K562 (cell line): ENCODE data around the gene ANKRD6. TPM values are rescaled to one million over a fixed set of nuclear protein-coding genes. Genes with fewer than 3 reads are reported as not detected.

Source experiments
- CBFB ChIP-seq: sonication (generic); formaldehyde crosslinking; IDR thresholded peaks from 2 replicates; pipeline ENCODE4 v1.4.0; 2020; ENCODE audit warnings: mild to moderate bottlenecking, missing genetic modification reagents
- MYNN ChIP-seq, 2 experiments: sonication (generic); formaldehyde crosslinking in 1 of 2; IDR thresholded peaks; 2 replicates each; pipeline versions ENCODE4 v1.5.0 to v1.6.1; 2016 to 2020; ENCODE audit warnings: antibody characterized with exemption in 1 of 2, missing genetic modification reagents in 1 of 2
- NR2C2 ChIP-seq, 2 experiments: fragments of 200-800 bp in 1 of 2; sonication (Bioruptor generic) in 1 of 2; sonication (generic) in 1 of 2; formaldehyde crosslinking in 1 of 2; IDR thresholded peaks; 2 replicates each; pipeline versions ENCODE4 v1.6.1 to v1.8.0; 2016 to 2022; ENCODE audit warnings: mild to moderate bottlenecking in 1 of 2, missing compliant biosample characterization in 1 of 2, missing genetic modification characterization in 1 of 2, missing genetic modification reagents in 1 of 2
- NR3C1 ChIP-seq: sonication (generic); formaldehyde crosslinking; IDR thresholded peaks from 2 replicates; pipeline ENCODE4 v1.8.1; 2022; ENCODE audit warnings: missing genetic modification reagents
- NRF1 ChIP-seq, 2 experiments: fragments of 450-650 bp; IDR thresholded peaks in 1 of 2; conservative IDR thresholded peaks in 1 of 2; 2 replicates each; pipeline ENCODE4 v1.6.1; 2014; ENCODE audit warnings: mild to moderate bottlenecking in 2 of 2
- NUFIP1 ChIP-seq: fragments of 450-650 bp; IDR thresholded peaks from 2 replicates; pipeline ENCODE4 v1.6.1; 2018; ENCODE audit not compliant: partially characterized antibody
- PCBP2 ChIP-seq: fragments of 200-400 bp; formaldehyde crosslinking; IDR thresholded peaks from 2 replicates; pipeline ENCODE4 v1.6.1; 2018; ENCODE audit warnings: low read length, low read depth, mild to moderate bottlenecking, moderate library complexity; ENCODE audit not compliant: poor library complexity, severe bottlenecking
- PRMT5 ChIP-seq: sonication (generic); formaldehyde crosslinking; IDR thresholded peaks from 2 replicates; pipeline ENCODE4 v1.5.0; 2020; ENCODE audit warnings: missing genetic modification reagents
- SRSF1 ChIP-seq: fragments of 200-400 bp; formaldehyde crosslinking; IDR thresholded peaks from 2 replicates; pipeline ENCODE4 v1.6.1; 2017; ENCODE audit warnings: mild to moderate bottlenecking, low read depth, low read length, moderate library complexity
- TCF3 ChIP-seq: sonication (generic); formaldehyde crosslinking; IDR thresholded peaks from 2 replicates; pipeline ENCODE4 v1.4.0; 2020; ENCODE audit warnings: mild to moderate bottlenecking, missing genetic modification reagents
- UBTF ChIP-seq, 2 experiments: IDR thresholded peaks; 2 replicates each; pipeline ENCODE4 v1.6.1; 2012; ENCODE audit warnings: improper control_type of control experiment in 2 of 2, low read depth in 2 of 2, low read length in 2 of 2, borderline replicate concordance in 1 of 2
- ZBTB11 ChIP-seq, 3 experiments: fragments of 200-800 bp in 1 of 3; fragments of 250-450 bp in 1 of 3; fragments of 450-650 bp in 1 of 3; sonication (Bioruptor Pico) in 1 of 3; sonication (Bioruptor generic) in 1 of 3; formaldehyde crosslinking in 1 of 3; IDR thresholded peaks; 2 replicates each; pipeline versions ENCODE4 v1.6.1 to v1.8.0; 2016 to 2022; ENCODE audit warnings: mild to moderate bottlenecking in 2 of 3, missing genetic modification characterization in 2 of 3, missing compliant biosample characterization in 1 of 3, moderate library complexity in 1 of 3
- ZFX ChIP-seq: sonication (generic); formaldehyde crosslinking; IDR thresholded peaks from 2 replicates; pipeline ENCODE4 v1.8.0; 2022; ENCODE audit warnings: mild to moderate bottlenecking, missing genetic modification reagents, moderate library complexity
- ZNF143 ChIP-seq: sonication (generic); formaldehyde crosslinking; IDR thresholded peaks from 2 replicates; pipeline ENCODE4 v1.9.0; 2022; ENCODE audit warnings: mild to moderate bottlenecking, missing genetic modification reagents
- ZNF395 ChIP-seq: fragments of 200-800 bp; sonication (Bioruptor generic); IDR thresholded peaks from 2 replicates; pipeline ENCODE4 v1.6.1; 2017; ENCODE audit warnings: missing genetic modification characterization, missing compliant biosample characterization
- ZNF445 ChIP-seq: fragments of 250-450 bp; sonication (Bioruptor Pico); IDR thresholded peaks from 2 replicates; pipeline ENCODE4 v1.4.0; 2020; ENCODE audit warnings: low read depth, mild to moderate bottlenecking, moderate library complexity
- polyA plus RNA-seq, 8 experiments: library from polyadenylated mRNA; depleted of rRNA in 4 of 8; stranded (reverse) in 5 of 8; unstranded in 3 of 8; fragments of >200 nt; fragmentation: Nextera tagmentation in 2 of 8; fragmentation: Illumina TruSeq in 1 of 8; extraction: Ambion mirVana in 2 of 8; extraction: Trizol in 1 of 8; gene quantifications; 2 replicates each; pipeline versions ENCODE4 v1.2.1 to v1.2.3, GENCODE V29; 2011 to 2014; ENCODE audit warnings: inconsistent platforms in 1 of 8, missing spikeins in 1 of 8
- total RNA-seq, 7 experiments: library from RNA; depleted of rRNA in 6 of 7; stranded (reverse); fragments of >200 nt in 6 of 7; fragmentation: Illumina TruSeq in 2 of 7; extraction: Trizol in 2 of 7; gene quantifications; 2 replicates each; pipeline versions ENCODE4 v1.2.1 to v1.2.3, GENCODE V29; 2011 to 2021; ENCODE audit warnings: low replicate concordance in 1 of 7
- TF ChIP-seq, protein P1 (sequence below), 2 experiments: fragments of 250-450 bp in 1 of 2; fragments of 450-650 bp in 1 of 2; sonication (Bioruptor Pico) in 1 of 2; IDR thresholded peaks; 2 replicates each; pipeline versions ENCODE4 v1.6.1 to v1.8.0; 2016 to 2021; ENCODE audit warnings: mild to moderate bottlenecking in 2 of 2, moderate library complexity in 2 of 2, missing compliant biosample characterization in 1 of 2, missing genetic modification characterization in 1 of 2

ANKRD6 gene
- total and polyA plus RNA-seq, 9 of the 15 experiments (the other 6 are each of a cell fraction or from before 2014, with no cell fraction given) = 0.04 to 0.22 (median 0.08) TPM; not detected in 4

GRCh38 chr6:89412071-89413005 is 20.6 kb upstream of the ANKRD6 start, which contains the start of gene RRAGD (continued):
- TF ChIP-seq ZNF445 (CRISPR knock-in tag) (no peak), MYNN (IDR thresholded peaks at IDR 0.05) (no peak), MYNN (CRISPR knock-in tag; IDR thresholded peaks at IDR 0.05) (no peak), ZNF143 (CRISPR knock-in tag) (no peak), PRMT5 (CRISPR knock-in tag) (no peak), CBFB (CRISPR knock-in tag) (no peak), UBTF (IDR thresholded peaks at IDR 0.05; ENCODE audit: borderline replicate concordance in 1 of 2, low read depth in 2 of 2, low read length in 2 of 2) (no peak), ZNF395 (CRISPR knock-in tag) (no peak), TCF3 (CRISPR knock-in tag) (no peak), NR2C2 (CRISPR knock-in tag; IDR thresholded peaks at IDR 0.05) (no peak), NR2C2 (tag; IDR thresholded peaks at IDR 0.05) (no peak), SRSF1 (no peak), NUFIP1 (no peak), ZFX (CRISPR knock-in tag) (no peak), PCBP2 (no peak), NR3C1 (CRISPR knock-in tag) (no peak), ZBTB11 (CRISPR knock-in tag; IDR thresholded peaks at IDR 0.05) (no peak), NRF1 (conservative IDR thresholded peaks at IDR 0.05 in 1 of 2, IDR thresholded peaks at IDR 0.05 in 1 of 2) (no peak; a peak in 1 of 4 replicates)
- TF ChIP-seq, protein P1, sequence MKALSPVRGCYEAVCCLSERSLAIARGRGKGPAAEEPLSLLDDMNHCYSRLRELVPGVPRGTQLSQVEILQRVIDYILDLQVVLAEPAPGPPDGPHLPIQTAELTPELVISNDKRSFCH (CRISPR knock-in tag; IDR thresholded peaks at IDR 0.05) = no peak
- TF ChIP-seq, protein P1 (tag; IDR thresholded peaks at IDR 0.05) = peak; percentile 29; the same call in 1 of the 2 replicates
